SW 1271 (cell line): ENCODE measurements around the gene ZNF674.
A peak's percentile ranks its signal among the peaks of the same experiment; 100 is the strongest.
"Not testable (repeated sequence)": the region's sequence is repeated elsewhere in the genome, so short reads cannot be mapped to it uniquely, and the experiment has no call there.

ENCODE experiments used
- DNase-seq, 2 experiments: peaks; one replicate each; lab custom pipeline; 2025; lab: John Stamatoyannopoulos, UW

Gene ZNF674

DNA sequence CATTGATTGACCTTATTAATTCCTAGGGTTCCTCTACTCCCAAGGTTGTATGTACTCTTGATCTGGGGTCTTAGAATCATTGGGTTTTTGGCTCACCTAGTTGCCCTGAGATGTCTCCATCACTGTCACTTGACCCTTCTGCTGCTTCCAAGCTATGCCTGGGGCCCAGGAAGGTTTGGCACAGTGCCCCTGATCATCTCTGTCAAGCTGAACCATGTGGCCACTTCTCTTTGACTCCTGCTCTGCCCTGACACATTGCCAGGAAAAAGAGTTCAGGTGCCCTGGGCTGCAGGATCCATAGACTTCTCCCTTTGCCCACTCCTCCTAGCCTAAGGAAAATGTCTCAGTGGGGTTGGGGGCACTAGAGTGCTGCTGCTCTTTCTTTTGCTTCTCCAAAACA, 24.4 kb upstream of the ZNF674 start:
- no peak for DNase-seq

DNA sequence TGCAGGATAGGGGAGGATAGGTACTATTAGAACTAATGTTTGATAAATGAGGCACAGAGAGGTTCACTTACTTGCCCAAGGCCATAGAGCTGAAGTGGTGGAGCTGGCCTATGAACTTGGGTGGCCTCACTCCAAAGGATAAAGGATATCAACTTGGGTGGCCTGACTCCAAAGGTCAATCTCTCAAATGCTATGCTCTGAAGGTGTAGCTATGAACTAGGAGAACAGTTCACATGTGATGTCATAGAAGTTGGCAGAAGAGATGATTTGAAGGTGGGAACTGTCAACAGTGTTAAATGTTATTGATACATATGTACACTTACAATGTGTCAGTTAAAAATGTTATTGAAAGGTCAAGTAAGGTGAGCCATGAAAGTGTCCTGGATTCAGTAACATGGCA, 22.2 kb upstream of the ZNF674 start:
- no peak for DNase-seq

DNA sequence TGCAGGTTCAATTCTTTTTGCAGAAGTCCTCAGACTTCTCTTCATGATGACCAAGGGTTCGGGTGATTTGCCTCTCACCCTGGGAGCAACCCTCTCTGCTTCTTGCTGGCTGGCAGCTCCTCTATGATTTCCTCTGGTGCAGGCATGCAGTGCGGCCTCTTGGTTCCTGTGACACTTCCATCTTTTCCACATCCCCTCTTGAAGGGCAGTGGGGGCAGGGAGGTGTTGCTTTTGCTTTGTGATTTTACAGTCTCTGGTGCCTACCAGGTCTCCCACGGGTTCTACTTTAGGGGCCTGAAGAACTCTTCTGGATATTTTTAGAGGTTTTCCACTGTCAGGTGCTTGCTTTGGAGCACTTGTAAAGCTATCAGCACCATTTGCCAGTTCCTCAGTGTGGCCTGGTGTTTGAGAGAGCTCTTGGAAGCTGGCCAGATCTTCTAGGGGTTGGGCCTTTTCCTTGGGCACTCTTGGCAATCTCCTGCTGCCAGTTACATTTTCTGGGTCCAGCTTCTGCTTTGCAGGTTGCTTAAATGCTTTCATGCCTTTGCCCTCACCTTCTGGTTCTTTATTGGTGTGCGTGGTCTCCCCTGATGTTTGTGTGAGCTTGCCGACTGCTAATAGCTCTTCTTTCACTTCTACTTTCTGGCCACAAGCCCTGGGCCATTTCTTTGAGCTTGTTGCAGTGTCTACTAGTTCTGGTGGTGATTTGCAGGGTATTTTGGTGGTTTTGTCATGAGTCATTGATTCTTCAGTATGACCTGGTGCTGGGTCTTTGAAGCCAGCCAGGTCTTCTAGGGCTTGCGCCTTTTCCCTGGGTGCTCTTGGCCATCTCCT, 16.8 kb upstream of the ZNF674 start:
- DNase-seq, result no peak

DNA sequence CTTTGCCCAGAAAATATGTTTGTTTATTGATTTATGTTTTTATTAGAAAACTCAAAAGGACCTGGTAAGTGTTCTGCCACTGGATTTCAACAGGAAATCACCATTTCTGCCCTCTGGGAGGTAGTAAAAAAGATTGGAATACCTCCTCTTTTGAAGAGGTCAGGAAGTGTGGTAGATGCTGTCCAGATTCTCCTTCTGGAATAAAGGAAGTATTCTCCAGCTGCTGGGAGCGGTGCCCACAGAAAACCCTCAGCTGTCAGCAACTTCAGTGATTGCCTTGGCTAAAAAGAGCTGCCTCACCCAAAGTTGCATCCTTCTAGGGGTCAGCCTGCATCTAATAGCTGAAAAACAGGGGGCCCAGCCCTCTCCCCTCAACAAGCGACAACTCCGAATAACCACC, 13.8 kb upstream of the ZNF674 start:
- DNase-seq, result no peak

DNA sequence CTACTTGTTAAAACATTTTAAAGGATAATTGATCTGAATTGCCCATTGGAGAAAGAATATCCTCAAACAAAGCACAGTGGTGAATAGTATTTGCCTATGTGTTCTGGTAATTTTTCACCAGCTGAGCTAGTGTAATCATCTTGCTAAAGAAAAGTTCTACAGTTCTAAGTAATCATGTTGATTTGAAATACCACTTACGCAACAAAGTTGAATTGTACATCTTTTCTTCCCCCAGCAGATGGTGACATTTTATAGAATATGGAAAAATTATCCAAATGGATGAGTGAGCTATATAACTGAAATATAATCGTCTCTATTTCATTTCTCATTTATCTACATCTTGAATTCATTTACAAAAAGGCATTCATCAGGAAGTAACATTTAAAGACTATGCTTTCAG, 9.7 kb upstream of the ZNF674 start:
- DNase-seq, result peak in 1 of 2 experiments; percentile 18

DNA sequence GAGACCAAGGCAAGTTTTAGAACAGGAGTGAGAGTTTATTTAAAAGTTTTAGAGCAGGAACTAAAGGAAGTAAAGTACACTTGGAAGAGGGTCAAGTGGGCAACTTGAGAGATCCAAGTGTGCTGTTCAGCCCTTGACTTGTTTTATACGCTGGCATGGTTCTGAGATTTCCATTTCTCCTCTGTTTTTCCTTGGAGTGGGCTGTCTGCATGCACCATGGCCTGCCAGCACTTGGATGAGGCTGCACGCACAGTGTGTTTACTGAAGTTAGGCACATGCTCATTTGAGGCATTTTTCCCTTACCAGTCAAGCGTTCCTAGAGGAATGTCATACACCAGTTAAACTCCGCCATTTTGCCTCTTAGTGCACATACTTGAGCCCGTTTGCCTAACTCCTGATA, 8.7 kb upstream of the ZNF674 start:
- no peak for DNase-seq

DNA sequence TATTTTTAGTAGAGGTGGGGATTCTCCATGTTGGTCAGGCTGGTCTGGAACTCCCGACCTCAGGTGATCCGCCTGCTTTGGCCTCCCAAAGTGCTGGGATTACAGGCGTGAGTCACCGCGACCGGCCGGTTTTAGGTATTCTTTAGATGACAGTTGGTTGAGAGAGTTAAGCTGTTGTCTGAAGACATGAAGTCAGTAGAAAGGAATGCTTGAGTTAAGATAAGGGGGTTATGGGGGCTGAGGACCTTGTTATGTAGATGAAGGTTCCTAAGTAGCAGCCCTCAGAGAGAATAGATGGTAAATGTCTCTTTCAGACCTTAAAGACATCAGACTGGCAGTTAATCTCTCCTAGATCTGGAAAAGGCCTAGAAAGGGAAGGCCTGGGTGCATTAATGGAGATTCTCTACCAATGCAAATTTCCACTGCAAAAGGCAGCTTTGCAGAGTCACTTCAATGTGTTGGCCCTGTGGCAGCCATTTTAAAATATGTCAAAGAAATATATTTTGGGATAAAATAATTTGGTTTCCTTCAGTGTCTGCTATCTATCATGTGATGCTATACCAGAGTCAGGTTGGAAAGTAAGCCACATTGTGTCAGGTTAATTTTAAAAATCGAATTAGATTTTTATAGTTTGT, 6.4 kb upstream of the ZNF674 start:
- peak in 1 of 2 experiments; percentile 38 for DNase-seq

DNA sequence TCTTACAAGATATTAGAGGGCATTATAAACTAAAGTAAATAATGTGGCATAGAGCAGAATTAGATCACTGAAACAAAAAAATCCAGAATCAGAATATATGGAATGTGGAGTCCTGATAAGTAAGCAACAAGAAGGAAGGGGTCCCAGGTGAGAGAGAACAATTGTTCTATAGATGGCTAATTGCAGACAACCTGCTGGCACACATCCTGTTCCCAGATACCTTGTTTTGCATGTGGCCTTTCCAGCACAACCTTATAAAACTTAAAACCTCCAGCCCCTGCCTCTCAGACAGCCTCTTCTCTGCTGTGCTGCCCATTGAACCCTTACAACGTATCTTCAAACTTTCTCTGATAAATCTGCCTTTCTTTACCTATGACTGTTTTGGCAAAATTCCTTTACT, 4.7 kb upstream of the ZNF674 start:
- no peak for DNase-seq

DNA sequence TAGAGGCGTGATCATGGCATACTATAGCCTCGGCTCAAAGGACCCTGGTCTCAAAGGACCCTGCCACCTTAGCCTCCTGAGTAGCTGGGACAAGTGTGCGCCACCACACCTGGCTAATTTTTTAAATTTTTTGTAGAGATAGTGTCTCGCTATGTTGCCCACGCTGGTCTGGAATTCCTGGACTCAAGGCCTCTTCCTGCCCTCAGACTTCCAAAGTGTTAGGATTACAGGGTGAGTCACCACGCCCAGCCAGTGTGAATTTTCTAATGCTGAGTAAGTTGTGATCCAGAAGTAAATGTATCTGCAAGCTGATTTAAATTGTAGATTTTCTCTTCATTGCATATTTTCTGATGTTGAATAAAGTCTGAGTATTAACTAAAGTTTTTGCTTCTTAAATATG, 2.6 kb upstream of the ZNF674 start:
- peak; percentile 19 to 48 for DNase-seq

DNA sequence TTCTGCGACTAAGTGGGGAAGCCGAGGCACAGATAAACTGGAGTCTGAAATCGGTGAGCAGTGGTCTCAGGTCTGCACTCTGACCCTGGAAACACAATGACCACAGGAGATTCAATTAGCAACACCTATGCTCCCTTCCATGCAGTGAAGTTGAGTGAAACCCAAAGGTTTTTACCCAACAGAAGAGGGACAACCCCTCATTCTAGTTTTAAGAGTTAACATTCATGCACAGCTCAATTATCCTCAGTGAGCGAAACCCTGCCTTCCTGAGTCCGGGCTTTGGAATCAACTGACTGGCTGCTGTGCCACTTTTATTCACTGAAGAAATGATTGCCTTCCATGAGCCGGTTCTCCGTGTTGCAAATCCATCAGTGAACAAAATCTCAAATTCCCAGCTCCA, 694 bp downstream of the ZNF674 start:
- DNase-seq, result not testable (repeated sequence)

DNA sequence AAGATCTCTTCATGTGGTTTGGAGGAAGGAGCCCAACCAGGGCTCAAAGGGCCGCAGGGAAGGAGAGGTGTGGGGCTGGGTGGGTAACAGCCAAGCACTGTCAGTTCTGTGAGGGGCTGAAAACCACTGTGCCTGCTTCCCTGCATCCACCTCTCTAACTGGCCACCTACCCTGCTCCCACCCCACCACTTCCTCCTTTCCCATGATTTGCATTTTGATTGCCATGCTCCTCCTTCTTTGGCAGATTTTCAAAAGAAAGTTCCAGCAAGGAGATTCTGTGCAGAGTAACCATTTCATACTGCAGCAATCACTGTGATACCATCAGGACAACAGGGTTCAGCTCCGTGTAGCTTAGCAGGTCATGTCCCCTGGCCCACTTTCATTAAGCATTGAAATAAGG, 1.8 kb downstream of the ZNF674 start:
- DNase-seq, result no peak

DNA sequence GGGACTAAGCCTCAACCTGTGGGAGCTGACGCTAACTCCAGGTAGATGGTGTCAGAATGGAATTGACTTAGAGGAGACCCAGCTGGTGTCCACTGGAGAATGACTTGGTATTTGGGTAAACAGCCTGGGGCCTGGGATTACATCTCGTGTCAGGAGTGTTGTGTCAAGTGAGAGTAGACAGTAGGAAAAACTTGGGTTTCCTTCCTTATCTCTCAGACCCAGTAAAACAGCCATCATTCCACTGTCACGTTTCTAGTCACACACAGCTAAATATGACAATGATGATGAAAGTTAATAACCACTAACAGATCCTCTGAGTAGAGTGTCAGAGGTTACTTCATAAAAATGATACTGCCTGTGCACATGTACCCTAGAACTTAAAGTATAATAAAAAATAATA, 13.8 kb downstream of the ZNF674 start:
- no peak for DNase-seq

DNA sequence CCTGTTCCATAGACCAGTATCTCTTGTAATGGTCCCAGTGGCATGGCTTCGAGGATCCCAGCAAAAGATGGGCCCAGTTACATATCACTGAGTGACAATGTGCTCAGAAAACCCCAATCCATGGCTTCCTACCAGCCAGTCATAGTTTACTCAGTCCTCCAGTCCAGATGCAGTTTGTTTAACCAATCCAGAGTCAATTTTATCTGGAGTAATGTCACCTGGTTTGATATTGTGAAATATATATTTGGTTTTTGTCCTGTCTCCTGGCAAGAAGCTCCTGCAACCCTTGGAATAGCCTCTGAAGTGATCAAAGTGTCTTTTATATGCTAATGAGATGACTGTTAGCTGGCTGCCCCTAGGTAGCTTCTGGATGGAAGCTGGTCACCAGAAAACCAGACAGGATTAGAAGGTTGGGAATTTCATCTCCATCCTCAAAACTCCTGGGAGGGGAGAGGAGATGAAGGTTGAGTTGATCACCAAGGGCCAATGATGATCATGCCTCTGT, 14.8 kb downstream of the ZNF674 start:
- not testable (repeated sequence) for DNase-seq

DNA sequence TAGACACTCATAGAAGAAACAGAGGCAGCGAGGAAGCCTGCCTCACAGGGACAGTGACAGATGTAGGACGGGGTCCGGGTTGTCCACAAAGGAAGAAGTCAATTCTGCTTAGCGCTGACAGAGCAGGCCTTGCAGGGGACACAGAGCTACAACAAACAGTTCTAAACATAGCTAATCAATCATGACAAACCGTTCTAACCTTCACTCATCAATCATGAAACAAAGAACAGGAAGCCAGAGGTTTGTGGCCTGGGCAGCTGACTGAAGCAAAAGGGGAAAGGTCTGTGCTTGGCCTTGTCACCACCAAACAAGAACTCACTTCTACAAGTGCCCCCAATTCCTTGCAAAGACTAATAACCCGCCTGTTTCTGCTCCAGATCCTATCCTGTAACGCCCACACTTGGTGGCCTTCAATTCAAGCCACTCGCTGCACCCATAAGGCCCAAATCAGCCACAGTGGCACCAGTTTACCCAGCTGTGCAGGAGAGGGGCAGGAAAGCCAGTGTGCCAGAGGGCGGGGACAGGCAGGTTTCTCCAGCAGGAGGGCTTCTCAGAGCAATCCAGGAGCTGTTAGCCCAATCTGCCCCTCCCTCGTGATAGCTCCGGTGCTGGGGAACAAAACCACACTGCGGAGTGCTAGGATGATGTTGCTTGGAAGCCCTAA, 15.3 kb downstream of the ZNF674 start:
- DNase-seq, result not testable (repeated sequence)

DNA sequence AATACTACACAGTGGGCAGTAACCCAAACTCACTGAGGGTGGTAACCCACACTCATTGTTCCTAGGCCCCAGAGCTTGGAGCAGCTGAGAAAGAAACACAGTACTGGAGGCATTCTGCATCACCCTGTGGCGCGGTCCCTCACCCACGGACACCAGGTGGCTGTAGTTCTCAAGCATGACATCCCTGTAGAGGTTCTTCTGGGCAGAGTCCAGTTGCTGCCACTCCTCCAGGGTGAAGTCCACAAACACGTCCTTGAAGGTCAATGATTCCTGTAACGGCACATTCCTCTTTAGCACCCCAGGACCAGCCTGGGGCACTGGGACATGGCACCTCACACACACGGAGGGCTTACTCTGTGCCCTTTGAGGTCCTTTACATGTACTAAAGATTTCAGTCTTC, 16.6 kb downstream of the ZNF674 start:
- DNase-seq, result not testable (repeated sequence)

DNA sequence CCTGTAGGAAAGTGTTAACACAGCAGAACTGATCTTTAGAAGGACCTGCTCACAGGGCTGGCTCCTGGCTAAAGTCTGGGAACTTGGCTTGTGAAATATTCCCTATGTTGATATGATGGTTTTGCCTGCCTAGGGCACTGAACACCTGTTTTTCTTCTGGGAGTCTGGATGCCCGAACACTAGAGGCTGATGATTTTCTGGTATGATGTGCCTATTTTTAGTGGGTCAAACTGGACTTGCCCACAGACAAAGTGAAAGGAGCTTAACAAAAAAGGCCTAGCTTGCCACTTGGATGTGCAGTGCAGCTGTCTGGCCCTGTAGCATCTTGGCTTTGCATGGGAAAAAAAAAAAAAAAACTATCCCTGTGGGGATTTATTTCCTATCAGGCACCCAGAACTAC, 39.1 kb downstream of the ZNF674 start:
- DNase-seq, result no peak

DNA sequence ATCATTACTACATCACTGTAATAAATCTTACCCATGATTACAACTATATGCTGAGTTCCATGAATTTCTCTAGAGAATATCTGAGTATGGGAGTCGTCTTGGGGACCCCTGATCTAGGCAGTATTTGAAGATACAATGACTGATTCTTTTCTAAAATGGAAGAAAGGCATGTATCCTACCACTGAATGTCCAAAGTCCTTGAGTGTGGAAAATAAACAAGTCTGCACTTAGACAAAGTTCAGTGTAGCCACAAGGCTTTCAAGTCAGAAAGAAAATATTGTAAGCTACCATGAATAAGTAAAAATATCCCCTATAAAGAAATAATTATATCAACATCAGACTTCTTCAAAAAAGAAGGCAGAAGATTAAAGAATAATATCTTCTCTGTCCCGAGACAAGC, 42.4 kb downstream of the ZNF674 start:
- DNase-seq, result no peak

DNA sequence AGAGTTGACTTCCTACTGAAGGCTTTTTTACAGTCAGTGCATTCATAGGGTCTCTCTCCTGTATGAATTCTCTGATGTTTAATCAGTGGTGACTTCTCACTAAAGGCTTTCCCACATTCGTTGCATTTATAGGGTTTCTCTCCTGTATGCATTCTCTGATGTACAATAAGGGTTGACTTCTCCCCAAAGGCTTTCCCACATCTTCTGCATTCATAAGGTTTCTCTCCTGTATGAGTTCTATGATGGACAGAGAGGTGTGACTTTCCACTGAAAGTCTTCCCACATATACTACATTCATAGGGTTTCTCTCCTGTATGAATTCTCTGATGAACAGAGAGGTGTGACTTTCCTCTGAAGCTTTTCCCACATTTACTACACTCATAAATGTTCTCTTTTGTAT, 45.2 kb downstream of the ZNF674 start:
- no peak for DNase-seq

DNA sequence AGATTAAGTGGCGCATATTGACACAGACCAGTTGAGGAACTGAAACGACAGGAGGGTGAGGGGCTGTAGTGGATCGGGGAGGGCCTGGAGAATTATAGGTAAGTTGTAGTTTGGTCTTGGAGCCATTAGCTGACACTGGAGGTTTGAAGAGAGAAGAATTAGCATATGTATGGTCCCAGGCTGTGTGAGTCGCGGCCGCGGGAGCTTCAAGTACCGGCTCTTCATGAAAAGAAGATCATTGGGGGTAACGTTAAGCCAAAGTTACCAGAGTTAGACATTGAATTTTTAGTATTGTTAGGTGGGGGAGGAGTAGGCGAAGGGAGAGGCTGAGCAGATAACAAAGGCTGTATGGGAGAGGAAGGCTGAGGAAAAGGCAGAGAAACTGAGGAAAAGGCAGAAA, 56.5 kb downstream of the ZNF674 start:
- no peak for DNase-seq

DNA sequence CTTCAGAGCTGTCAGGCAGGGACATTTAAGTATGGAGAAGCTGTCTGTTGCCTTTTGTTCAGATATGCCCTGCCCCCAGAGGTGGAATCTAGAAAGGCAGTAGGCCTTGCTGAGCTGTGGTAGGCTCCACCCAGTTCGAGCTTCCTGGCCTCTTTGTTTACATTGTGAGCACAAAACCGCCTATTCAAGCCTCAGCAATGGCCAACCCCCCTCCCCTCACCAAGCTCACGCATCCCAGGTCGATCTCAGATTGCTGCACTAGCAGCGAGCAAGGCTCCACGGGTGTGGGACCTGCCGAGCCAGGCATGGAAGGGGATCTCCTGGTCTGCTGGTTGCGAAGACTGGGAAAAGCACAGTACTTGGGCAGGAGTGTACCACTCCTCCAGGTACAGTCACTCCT, 59.3 kb downstream of the ZNF674 start:
- no peak for DNase-seq

DNA sequence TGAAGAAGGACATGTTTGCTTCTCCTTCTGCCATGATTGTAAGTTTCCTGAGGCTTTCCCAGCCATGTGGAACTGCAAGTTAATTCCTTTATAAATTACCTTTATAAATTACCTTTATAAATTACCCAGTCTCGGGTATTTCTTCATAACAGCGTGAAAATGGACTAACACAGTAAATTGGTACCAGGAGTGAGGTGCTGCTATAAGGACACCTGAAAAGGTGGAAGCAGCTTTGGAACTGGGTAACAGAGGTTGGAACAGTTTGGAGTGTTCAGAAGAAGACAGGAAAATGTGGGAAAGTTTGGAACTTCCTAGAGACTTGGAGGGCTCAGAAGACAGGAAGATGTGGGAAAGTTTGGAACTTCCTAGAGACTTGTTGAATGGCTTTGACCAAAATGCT, 66.6 kb downstream of the ZNF674 start:
- DNase-seq, result not testable (repeated sequence)

DNA sequence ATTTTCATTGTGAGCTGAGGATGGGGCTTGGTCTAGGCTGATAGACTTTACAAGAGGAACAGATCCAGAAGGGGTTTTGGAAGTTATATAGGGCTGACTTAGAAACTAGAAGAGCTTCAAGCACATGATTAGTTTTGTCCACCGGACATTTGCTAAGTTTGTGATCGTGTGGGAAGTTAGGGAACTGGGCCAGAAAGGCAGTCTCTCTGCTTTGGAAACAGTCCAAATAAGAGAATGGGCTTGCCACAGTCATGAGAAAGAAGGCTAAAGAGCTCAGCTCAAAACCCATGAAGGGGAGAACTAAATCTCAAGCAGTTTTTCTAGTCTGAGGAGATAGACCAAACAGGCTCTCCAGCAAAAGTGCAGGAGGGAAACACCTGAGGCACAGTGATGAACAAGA, 67.8 kb downstream of the ZNF674 start:
- DNase-seq, result no peak

DNA sequence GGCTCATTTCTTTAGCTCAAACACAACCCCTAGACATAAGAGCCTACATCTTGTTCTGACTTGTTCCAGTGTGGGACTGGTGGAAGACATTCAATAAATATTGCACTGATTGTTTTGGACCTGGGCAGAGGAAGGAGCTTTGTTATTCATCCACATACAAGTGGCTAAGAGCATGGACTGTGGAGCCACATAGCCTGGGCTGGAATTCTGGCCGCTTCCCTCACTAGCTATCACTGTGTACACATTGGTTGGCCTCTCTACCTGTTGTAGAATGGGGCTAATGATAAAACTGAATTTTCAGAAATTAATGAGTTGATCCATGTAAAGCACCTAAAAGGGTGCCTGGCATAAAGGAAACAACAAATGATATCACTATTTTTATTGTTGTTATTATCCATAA, 80.0 kb downstream of the ZNF674 start:
- DNase-seq, result no peak
